Measurements from ENCODE around the gene CACNB2.

CACNB2 gene

GRCh38 chr10:18140149-18140956, at the start of gene CACNB2:
TSS of gene CACNB2 (plus strand) at chr10:18140424.
- Histone ChIP-seq H3K4me1 (ENCODE audit: control insufficient read depth in 5 of 5, insufficient read depth in 5 of 5, low read length in 5 of 5) (peaks cover 0 to 15% (median 13%) of the 10 kb centered on the region in 5 donors), H3K9ac (ENCODE audit: low read length in 5 of 5) (no peak within 1 kb of the TSS), H3K36me3 (ENCODE audit: control insufficient read depth in 5 of 5, insufficient read depth in 5 of 5, low read length in 5 of 5) (no peaks in the 10 kb centered on the region), H3K27me3 (ENCODE audit: control insufficient read depth in 5 of 5, insufficient read depth in 4 of 5, low read length in 5 of 5) (peaks cover 0 to 24% (median 8%) of the 10 kb centered on the region in 5 donors), H3K9me3 (ENCODE audit: control insufficient read depth in 5 of 5, low read length in 5 of 5) (no peaks in the 10 kb centered on the region), H3K27ac (ENCODE audit: low read depth, low read length) (no peak within 1 kb of the TSS), H3K4me3 (ENCODE audit: low read depth in 1 of 5, low read length in 5 of 5) (peak within 1 kb of the TSS; percentile 40 to 69 (median 53))

GRCh38 chr10:18094332-18094731, 45.9 kb upstream of the CACNB2 start:
- H3K4me3 ChIP-seq (ENCODE audit: low read depth in 1 of 5, low read length in 5 of 5): no peak overlapping the region
- H3K36me3 ChIP-seq (ENCODE audit: control insufficient read depth in 5 of 5, insufficient read depth in 5 of 5, low read length in 5 of 5): no peaks in the 10 kb centered on the region
- H3K9ac ChIP-seq (ENCODE audit: low read length in 5 of 5): no peak overlapping the region
- no peaks in the 10 kb centered on the region for H3K9me3 ChIP-seq (ENCODE audit: control insufficient read depth in 5 of 5, low read length in 5 of 5)
- no peaks in the 10 kb centered on the region for H3K4me1 ChIP-seq (ENCODE audit: control insufficient read depth in 5 of 5, insufficient read depth in 5 of 5, low read length in 5 of 5)
- no peaks in the 10 kb centered on the region for H3K27me3 ChIP-seq (ENCODE audit: control insufficient read depth in 5 of 5, insufficient read depth in 4 of 5, low read length in 5 of 5)
- no peak overlapping the region for H3K27ac ChIP-seq (ENCODE audit: low read depth, low read length)

- no peak overlapping the region for H3K27ac ChIP-seq (ENCODE audit: low read depth, low read length)
- H3K9ac ChIP-seq (ENCODE audit: low read length in 5 of 5): no peak overlapping the region
- H3K4me1 ChIP-seq (ENCODE audit: control insufficient read depth in 5 of 5, insufficient read depth in 5 of 5, low read length in 5 of 5): no peaks in the 10 kb centered on the region
- H3K27me3 ChIP-seq (ENCODE audit: control insufficient read depth in 5 of 5, insufficient read depth in 4 of 5, low read length in 5 of 5): no peaks in the 10 kb centered on the region
- H3K4me3 ChIP-seq (ENCODE audit: low read depth in 1 of 5, low read length in 5 of 5): no peak overlapping the region
- H3K9me3 ChIP-seq (ENCODE audit: control insufficient read depth in 5 of 5, low read length in 5 of 5): no peaks in the 10 kb centered on the region
- no peaks in the 10 kb centered on the region for H3K36me3 ChIP-seq (ENCODE audit: control insufficient read depth in 5 of 5, insufficient read depth in 5 of 5, low read length in 5 of 5)
Measured at GRCh38 chr10:18094793-18095192, 45.4 kb upstream of the CACNB2 start.

- H3K27ac ChIP-seq (ENCODE audit: low read depth, low read length): no peak overlapping the region
- no peaks in the 10 kb centered on the region for H3K4me1 ChIP-seq (ENCODE audit: control insufficient read depth in 5 of 5, insufficient read depth in 5 of 5, low read length in 5 of 5)
- H3K36me3 ChIP-seq (ENCODE audit: control insufficient read depth in 5 of 5, insufficient read depth in 5 of 5, low read length in 5 of 5): no peaks in the 10 kb centered on the region
- H3K9ac ChIP-seq (ENCODE audit: low read length in 5 of 5): no peak overlapping the region
- no peak overlapping the region for H3K4me3 ChIP-seq (ENCODE audit: low read depth in 1 of 5, low read length in 5 of 5)
- H3K27me3 ChIP-seq (ENCODE audit: control insufficient read depth in 5 of 5, insufficient read depth in 4 of 5, low read length in 5 of 5): no peaks in the 10 kb centered on the region
- H3K9me3 ChIP-seq (ENCODE audit: control insufficient read depth in 5 of 5, low read length in 5 of 5): no peaks in the 10 kb centered on the region
Measured at GRCh38 chr10:18097524-18097923, 42.7 kb upstream of the CACNB2 start.

GRCh38 chr10:18098201-18098600, 42.0 kb upstream of the CACNB2 start:
- H3K4me1 ChIP-seq (ENCODE audit: control insufficient read depth in 5 of 5, insufficient read depth in 5 of 5, low read length in 5 of 5): no peaks in the 10 kb centered on the region
- H3K36me3 ChIP-seq (ENCODE audit: control insufficient read depth in 5 of 5, insufficient read depth in 5 of 5, low read length in 5 of 5): no peaks in the 10 kb centered on the region
- H3K27me3 ChIP-seq (ENCODE audit: control insufficient read depth in 5 of 5, insufficient read depth in 4 of 5, low read length in 5 of 5): no peaks in the 10 kb centered on the region
- no peak overlapping the region for H3K9ac ChIP-seq (ENCODE audit: low read length in 5 of 5)
- H3K27ac ChIP-seq (ENCODE audit: low read depth, low read length): no peak overlapping the region
- no peak overlapping the region for H3K4me3 ChIP-seq (ENCODE audit: low read depth in 1 of 5, low read length in 5 of 5)
- H3K9me3 ChIP-seq (ENCODE audit: control insufficient read depth in 5 of 5, low read length in 5 of 5): no peaks in the 10 kb centered on the region

- Histone ChIP-seq H3K4me3 (ENCODE audit: low read depth in 1 of 5, low read length in 5 of 5) (no peak overlapping the region), H3K9ac (ENCODE audit: low read length in 5 of 5) (no peak overlapping the region), H3K27ac (ENCODE audit: low read depth, low read length) (no peak overlapping the region), H3K36me3 (ENCODE audit: control insufficient read depth in 5 of 5, insufficient read depth in 5 of 5, low read length in 5 of 5) (no peaks in the 10 kb centered on the region), H3K9me3 (ENCODE audit: control insufficient read depth in 5 of 5, low read length in 5 of 5) (no peaks in the 10 kb centered on the region), H3K4me1 (ENCODE audit: control insufficient read depth in 5 of 5, insufficient read depth in 5 of 5, low read length in 5 of 5) (peaks cover 0 to 3% (median 0%) of the 10 kb centered on the region in 5 donors), H3K27me3 (ENCODE audit: control insufficient read depth in 5 of 5, insufficient read depth in 4 of 5, low read length in 5 of 5) (no peaks in the 10 kb centered on the region)
Measured at GRCh38 chr10:18099415-18099814, 40.8 kb upstream of the CACNB2 start.

GRCh38 chr10:18100669-18101068, 39.6 kb upstream of the CACNB2 start:
- Histone ChIP-seq H3K9ac (ENCODE audit: low read length in 5 of 5) (no peak overlapping the region), H3K27me3 (ENCODE audit: control insufficient read depth in 5 of 5, insufficient read depth in 4 of 5, low read length in 5 of 5) (no peaks in the 10 kb centered on the region), H3K9me3 (ENCODE audit: control insufficient read depth in 5 of 5, low read length in 5 of 5) (no peaks in the 10 kb centered on the region), H3K4me3 (ENCODE audit: low read depth in 1 of 5, low read length in 5 of 5) (no peak overlapping the region), H3K27ac (ENCODE audit: low read depth, low read length) (no peak overlapping the region), H3K36me3 (ENCODE audit: control insufficient read depth in 5 of 5, insufficient read depth in 5 of 5, low read length in 5 of 5) (no peaks in the 10 kb centered on the region), H3K4me1 (ENCODE audit: control insufficient read depth in 5 of 5, insufficient read depth in 5 of 5, low read length in 5 of 5) (peaks cover 0 to 3% (median 0%) of the 10 kb centered on the region in 5 donors)

- H3K27ac ChIP-seq (ENCODE audit: low read depth, low read length): no peak overlapping the region
- no peak overlapping the region for H3K4me3 ChIP-seq (ENCODE audit: low read depth in 1 of 5, low read length in 5 of 5)
- no peaks in the 10 kb centered on the region for H3K9me3 ChIP-seq (ENCODE audit: control insufficient read depth in 5 of 5, low read length in 5 of 5)
- no peaks in the 10 kb centered on the region for H3K36me3 ChIP-seq (ENCODE audit: control insufficient read depth in 5 of 5, insufficient read depth in 5 of 5, low read length in 5 of 5)
- H3K9ac ChIP-seq (ENCODE audit: low read length in 5 of 5): no peak overlapping the region
- no peaks in the 10 kb centered on the region for H3K27me3 ChIP-seq (ENCODE audit: control insufficient read depth in 5 of 5, insufficient read depth in 4 of 5, low read length in 5 of 5)
- H3K4me1 ChIP-seq (ENCODE audit: control insufficient read depth in 5 of 5, insufficient read depth in 5 of 5, low read length in 5 of 5): peaks cover 0 to 3% (median 0%) of the 10 kb centered on the region in 5 donors
Measured at GRCh38 chr10:18102404-18102803, 37.8 kb upstream of the CACNB2 start.

- Histone ChIP-seq H3K4me3 (ENCODE audit: low read depth in 1 of 5, low read length in 5 of 5) (no peak overlapping the region), H3K27ac (ENCODE audit: low read depth, low read length) (no peak overlapping the region), H3K27me3 (ENCODE audit: control insufficient read depth in 5 of 5, insufficient read depth in 4 of 5, low read length in 5 of 5) (no peaks in the 10 kb centered on the region), H3K9ac (ENCODE audit: low read length in 5 of 5) (no peak overlapping the region), H3K4me1 (ENCODE audit: control insufficient read depth in 5 of 5, insufficient read depth in 5 of 5, low read length in 5 of 5) (peaks cover 0 to 3% (median 0%) of the 10 kb centered on the region in 5 donors), H3K36me3 (ENCODE audit: control insufficient read depth in 5 of 5, insufficient read depth in 5 of 5, low read length in 5 of 5) (no peaks in the 10 kb centered on the region), H3K9me3 (ENCODE audit: control insufficient read depth in 5 of 5, low read length in 5 of 5) (no peaks in the 10 kb centered on the region)
Measured at GRCh38 chr10:18104223-18104872, 35.9 kb upstream of the CACNB2 start.

GRCh38 chr10:18109341-18109870, 30.8 kb upstream of the CACNB2 start:
- H3K27me3 ChIP-seq (ENCODE audit: control insufficient read depth in 5 of 5, insufficient read depth in 4 of 5, low read length in 5 of 5): no peaks in the 10 kb centered on the region
- H3K4me1 ChIP-seq (ENCODE audit: control insufficient read depth in 5 of 5, insufficient read depth in 5 of 5, low read length in 5 of 5): no peaks in the 10 kb centered on the region
- no peaks in the 10 kb centered on the region for H3K36me3 ChIP-seq (ENCODE audit: control insufficient read depth in 5 of 5, insufficient read depth in 5 of 5, low read length in 5 of 5)
- no peaks in the 10 kb centered on the region for H3K9me3 ChIP-seq (ENCODE audit: control insufficient read depth in 5 of 5, low read length in 5 of 5)
- H3K27ac ChIP-seq (ENCODE audit: low read depth, low read length): no peak overlapping the region
- no peak overlapping the region for H3K9ac ChIP-seq (ENCODE audit: low read length in 5 of 5)
- no peak overlapping the region for H3K4me3 ChIP-seq (ENCODE audit: low read depth in 1 of 5, low read length in 5 of 5)
